NCI-H2107 treated with DMSO at 0.1 percent for 48 hours (cell line): ENCODE results near the gene EXOC3L1.

Experiments used
- DNase-seq: peaks from one replicate; lab custom pipeline; 2025; ENCODE audit not compliant: unreplicated experiment; lab: John Stamatoyannopoulos, UW

The EXOC3L1 gene

DNA sequence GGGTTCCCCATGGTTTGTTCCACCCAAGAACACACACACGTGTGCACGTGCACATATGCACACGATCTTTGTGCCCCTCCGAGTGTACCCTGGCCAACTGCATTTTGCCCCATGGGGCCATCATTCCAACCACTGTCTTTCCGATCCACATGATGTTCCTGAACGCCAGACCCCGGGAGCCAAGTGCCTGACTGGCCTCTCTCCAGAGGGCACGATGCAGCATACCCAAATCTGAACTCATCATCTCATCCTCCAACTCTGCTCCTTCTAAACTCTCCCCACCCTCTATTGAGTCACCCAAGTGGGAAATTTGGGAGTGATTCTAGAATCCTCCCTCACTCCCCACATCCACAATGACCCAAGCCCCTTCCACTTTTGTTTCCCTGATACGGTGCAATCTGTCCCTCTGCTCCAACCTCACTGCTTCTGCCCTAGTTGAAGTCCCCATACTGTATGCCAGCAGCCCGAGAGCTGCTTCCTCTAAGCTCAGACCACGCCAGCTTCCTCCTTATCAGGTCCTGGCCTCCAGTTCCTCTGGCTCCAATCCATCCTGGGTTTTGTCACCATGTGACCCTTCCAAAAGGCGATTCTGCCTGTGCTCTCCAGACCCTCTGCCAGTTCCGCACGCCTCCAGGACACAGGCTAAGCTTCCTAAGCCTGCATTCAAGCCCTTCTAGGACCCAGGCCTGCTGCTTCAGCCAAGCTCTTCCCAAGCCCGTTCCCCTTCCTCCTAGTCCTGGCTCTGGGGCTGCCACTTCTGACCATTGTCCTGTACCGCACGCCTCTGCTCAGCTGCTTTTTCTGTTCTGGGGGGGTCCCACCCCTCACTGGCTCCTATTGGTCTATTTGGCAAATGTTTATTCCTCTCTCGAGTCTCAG, 26.9 kb upstream of the EXOC3L1 start:
- no peak for DNase-seq

DNA sequence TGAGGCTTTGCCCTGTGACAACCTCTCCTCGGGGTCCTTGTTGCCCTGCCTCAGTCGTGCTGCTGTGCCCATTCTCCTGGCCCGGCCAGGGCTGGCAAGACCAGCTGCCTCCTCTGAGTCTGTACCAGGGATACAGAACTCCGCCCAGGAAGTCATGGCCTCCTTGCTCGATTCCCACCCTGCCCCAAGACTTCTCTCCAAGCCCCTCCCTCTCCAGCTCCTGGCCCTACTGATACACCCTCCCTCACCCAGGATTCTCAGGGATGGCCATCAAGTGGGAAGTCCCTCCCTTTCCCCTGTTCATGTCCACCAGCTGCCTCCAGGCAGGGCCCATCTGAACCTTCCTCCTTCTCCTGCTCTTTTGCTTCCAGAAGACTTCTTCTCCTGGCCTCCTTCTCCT, 25.8 kb upstream of the EXOC3L1 start:
- DNase-seq = no peak

DNA sequence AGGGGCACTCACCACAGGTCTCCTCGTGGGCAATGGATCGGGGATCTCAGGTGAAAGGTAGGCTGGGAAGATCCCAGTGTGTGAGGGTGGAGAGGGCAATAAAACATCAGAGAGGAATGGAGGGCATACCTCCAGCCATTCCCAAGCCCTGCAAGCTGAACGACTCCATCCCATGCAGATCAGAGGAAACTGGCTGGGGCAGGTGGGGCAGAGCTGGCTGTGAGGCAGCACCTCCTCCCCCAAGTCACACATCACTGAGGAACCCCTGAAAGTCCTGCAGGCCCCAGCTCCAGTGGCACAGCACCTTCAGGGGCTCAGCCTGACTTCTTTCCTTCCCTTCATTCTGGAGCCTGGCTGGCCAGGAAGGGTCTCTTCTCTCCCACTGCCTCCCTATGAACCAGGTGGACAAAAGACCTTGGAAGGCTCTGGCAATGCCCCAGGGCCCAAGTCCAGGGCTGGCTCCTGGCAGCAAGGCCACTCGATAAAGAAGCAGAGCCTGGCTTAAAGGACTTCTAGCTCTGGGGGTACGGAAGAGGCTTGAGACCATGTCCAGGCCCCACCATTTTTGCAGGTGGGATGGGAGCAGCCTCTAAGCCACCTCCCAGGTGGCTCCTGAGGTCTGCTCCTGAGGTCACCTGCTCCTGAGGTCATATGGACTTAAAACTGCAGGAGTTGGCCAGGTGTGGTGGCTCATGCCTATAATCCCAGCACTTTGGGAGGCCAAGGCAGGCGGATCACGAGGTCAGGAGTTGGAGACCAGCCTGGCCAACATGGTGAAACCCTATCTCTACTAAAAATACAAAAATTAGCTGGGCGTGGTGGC, 23.5 kb upstream of the EXOC3L1 start:
- DNase-seq = no peak

DNA sequence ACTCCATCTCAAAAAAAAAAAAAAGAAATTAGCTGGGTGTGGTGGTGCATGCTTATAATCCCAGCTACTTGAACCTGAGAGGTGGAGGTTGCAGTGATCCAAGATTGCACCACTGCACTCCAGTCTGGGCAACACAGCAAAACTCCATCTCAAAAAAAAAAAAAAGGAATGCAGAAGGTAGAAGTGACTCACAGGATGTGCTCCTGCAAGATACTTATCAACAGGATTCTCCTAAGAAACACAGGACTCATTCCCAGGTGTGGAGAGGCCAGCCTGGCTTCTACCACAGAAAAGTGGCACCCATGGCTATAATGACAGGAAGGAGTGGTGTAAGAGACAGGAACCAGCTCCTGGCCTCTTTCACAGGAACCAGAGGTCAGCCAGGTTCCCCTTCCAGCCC, 22.8 kb upstream of the EXOC3L1 start:
- no peak for DNase-seq

DNA sequence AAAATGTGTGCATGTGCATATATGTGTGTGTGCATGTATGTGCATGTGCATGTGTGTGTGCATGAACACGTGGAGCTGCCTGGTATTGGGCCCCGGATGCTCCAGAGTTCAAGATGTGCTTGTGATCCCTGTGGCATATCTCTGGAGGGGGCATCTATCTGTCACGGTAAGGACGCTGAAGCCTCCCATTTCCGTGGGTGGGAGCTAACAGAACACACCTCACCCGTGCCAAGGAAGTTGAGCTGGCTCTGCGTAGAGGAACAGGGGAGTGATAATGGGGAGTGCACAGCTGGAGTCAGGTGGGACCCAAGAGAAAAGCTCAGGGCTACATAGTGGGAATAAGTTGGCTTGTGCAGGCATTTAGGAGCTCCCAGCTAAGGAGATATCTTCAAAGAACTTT, 21.7 kb upstream of the EXOC3L1 start:
- no peak for DNase-seq

DNA sequence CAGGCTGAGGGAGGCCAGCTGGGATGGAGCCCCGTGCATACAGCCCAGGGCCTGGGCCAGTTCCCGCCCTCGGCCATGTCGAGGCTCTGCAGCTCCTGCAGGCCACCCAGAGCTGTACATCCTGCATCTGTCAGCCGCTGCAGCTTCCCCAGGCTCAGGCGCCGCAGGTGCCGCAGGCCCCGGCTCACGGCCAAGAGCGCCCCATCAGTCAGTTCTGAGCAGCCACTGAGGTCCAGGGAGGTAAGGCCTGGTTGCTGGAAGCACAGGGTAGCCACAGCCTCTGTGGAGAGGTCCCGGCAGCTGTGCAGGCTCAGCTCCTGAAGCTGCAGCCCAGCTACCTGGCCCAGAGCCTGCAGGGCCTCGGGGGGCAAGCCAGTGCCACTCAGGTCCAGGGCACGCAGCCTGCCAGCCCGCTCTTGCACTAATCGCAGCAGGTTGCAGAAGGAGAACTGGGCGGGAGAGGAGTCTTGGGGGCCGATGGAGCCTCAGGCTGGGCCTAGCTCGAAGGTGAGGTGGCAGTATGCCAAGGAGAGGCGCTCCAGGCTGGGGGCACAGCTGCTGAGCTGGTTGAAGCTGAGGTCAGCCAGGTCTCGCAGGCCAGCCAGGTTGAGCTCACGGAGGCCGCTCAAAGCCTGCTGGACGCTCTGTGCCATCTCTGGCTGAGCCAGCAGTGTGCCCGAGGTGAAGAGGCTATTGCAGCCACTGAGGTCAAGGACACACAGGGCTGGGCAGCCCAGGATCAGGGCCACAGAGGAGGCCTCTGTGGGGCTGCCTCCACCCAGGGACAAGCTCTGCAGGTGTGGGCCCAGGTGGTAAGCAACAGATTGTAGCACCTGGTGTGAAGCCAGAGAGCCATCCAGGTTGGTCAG, 20.4 kb upstream of the EXOC3L1 start:
- DNase-seq = no peak

DNA sequence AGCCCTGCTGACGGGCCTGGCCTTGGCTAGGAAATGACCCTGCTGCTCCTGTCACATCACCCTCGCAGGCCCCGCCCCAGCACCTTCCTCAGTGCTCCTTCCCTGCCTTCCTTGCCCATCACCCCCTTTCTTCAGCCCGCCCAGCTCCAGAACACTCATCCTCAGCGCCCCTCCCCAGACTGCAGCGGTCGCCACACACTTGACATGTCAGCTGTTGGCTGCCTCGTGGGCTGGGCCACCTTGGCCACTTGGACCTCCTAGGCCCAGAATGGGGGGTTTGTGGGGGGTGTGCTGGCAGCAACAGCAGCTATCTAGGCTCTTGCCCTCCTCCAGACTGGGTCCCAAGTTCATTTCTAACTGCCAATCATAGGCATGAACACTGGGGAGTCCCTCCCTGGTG, 19.6 kb upstream of the EXOC3L1 start:
- no peak for DNase-seq

DNA sequence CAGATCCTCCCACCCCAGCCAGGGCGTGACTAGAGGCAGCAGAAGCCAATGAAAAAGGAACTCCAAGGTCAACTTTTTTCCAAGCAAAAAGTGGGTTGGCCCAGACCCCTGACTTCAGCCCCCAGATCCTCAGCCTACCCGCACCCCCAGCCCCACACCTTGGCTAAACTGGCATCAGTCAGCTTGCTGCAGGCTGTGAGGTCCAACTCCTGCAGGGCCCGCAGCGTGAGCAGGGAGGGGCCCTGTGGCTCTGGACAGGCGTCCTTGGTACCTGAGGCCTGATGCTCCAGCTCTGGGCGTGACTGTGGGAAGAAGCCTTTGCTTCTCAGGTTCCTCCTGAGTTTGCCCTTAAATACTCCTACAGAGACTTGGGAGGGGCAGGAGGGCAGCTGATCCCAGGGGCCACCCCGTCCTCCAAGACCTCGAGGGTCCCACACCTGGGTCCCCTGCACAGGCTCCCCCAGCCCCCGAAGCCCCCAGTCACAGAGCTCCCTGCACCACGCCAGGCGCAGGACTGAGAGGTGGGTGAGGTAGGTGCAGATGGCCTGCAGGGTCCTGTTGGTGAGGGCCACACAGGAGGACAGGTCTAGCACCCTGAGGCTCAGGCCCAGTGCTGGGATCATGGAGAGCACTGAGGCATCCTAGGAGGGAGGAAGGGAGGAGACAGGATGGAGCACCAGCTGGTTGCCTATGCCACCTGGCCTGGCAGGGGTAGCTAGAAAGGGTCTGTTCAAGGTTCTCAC, 18.4 kb upstream of the EXOC3L1 start:
- no peak for DNase-seq

DNA sequence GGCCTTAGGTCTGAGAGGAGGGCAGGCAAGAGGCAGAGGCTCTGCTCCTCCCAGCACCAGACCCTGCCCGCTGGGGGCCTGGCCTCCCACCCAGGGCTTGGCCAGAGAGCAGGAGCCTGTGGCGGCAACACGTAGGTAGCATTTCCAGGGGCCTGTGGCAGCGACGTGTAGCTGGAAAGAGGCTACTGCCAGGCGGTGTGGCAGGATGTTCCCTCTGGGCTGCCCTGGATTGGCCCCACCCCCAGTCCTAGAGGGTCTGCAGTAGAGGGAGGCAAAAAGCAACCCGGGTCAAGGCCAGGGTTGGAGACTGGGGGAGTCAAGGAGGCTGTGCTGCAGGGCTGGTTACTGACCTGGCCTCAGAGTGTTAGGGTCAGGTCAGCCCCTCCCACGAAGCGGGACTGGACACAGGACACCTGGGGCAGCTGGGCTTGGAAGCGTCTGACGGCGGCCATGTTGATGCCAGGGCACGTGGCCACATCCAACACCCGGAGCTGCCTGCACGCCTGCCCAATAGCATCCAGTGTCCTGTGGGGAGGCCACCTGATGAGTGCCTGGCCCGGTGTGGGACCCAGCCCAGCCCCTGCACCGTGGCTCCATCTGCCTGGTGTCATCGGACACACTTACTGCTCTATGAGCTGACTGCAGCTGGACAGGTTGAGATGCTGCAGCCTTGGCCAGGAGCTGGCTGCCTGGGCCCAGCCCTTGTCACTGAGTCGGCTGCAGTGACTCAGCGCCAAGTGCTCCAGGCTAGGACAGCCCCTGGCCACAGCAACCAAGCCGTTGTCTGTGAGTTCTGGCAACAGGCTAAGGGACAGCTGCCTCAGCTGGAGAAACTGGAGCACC, 17.5 kb upstream of the EXOC3L1 start:
- no peak for DNase-seq

DNA sequence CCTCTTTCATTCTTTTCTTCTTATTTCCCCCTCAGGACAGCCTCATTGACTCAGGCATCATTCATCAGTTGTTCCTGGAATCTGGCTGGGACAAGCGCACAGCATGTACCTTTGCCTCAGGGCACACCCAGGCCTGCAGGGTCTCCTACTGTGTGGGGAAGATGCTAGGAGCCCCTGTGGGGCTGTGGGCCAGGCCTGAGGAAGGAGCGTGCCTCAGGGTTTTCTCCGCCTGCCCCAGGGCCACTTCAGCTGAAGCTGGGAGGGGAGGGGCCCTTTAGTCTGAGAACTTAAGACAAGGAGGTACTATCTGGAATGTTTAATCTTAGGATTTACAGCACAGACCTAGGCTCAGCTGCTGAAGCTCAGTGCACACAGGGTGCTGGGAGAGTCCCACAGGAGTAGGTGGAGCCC, 16.9 kb upstream of the EXOC3L1 start:
- DNase-seq = no peak

DNA sequence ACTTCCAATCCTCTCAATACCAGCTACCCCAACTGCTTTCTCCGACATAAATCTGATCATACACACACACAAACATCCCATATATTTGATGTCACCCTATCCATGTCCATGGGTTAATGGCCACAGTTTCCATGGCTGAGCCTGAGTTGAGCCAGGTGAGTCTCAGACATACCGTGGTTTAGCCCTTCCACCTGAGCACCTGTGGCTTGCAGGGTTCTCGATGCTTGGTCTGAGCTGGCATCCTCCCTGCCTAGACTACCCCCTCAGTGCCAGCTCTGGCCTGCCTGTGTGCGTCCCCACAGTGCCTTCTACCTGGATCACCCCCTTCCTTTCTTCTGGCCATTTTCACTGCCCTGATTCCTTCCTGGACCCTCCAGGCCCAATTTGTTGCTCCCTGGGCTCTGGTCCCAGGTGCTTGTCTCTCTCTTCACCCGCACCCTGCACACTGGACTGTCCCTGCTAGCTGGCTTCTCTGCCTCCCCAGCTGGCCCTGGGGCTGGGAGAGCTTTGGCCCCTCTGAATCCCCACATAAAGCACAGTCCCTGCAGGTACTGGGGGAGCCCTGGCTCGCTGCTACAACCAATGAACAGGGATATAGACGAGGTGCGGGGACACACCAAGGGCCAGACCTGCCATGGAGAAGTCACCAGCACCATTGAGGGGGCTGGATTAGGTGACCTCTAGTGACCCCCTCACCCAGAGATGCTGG, 16.3 kb upstream of the EXOC3L1 start:
- no peak for DNase-seq

DNA sequence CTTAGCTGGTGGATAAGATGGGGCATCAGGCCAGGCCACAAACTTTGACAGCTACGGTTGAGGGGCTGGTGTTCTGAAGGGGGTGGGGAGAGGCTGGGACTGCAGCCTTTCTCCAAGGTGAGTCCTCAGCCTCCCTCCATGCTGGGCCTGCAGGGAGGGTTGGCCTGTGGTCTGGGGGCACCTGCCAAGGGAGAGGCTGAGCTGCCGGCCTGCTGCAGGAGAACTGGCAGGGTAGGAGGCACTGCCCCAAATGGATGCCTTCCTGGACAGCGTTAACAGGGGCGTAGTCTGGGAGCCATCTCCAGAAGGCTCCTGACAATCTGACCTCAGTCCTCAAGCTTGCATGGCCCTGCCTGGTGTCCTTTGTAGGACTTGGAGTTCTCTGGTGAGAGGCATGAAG, 14.1 kb upstream of the EXOC3L1 start:
- DNase-seq = no peak

DNA sequence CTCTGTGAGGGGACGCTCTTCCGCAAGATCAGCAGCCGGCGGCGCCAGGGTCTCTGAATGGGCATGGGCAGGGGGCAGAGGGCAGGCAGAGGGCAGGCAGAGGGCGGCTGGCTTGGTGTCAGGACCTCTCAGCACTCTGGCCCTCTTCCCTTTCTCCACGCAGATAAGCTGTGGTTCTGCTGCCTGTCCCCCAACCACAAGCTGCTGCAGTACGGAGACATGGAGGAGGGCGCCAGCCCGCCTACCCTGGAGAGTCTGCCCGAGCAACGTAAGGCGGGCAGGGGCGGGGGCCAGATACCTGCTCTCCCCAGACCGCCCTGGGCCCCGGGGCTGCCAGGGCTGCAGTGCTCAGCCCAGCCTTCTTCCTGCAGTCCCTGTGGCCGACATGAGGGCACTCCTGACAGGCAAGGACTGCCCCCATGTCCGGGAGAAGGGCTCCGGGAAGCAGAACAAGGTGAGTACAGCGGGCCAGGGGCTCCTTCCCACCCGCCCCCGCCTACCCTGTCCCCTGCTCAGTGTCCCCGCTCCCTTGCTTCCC, 13.1 kb upstream of the EXOC3L1 start:
- DNase-seq = no peak

DNA sequence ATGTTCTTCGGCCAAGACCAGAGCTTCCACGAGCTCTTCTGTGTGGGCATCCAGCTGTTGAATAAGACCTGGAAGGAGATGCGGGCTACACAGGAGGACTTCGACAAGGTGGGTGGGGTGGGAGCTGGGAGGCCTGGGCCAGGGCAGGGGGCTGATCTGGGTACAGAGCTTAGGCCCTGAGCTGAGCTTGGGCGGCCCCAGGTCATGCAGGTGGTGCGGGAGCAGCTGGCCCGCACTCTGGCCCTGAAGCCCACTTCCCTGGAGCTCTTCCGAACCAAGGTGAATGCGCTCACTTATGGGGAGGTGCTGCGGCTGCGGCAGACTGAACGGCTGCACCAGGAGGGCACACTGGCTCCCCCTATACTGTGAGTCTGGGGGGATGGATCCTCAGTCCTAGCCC, 12.5 kb upstream of the EXOC3L1 start:
- DNase-seq = no peak

DNA sequence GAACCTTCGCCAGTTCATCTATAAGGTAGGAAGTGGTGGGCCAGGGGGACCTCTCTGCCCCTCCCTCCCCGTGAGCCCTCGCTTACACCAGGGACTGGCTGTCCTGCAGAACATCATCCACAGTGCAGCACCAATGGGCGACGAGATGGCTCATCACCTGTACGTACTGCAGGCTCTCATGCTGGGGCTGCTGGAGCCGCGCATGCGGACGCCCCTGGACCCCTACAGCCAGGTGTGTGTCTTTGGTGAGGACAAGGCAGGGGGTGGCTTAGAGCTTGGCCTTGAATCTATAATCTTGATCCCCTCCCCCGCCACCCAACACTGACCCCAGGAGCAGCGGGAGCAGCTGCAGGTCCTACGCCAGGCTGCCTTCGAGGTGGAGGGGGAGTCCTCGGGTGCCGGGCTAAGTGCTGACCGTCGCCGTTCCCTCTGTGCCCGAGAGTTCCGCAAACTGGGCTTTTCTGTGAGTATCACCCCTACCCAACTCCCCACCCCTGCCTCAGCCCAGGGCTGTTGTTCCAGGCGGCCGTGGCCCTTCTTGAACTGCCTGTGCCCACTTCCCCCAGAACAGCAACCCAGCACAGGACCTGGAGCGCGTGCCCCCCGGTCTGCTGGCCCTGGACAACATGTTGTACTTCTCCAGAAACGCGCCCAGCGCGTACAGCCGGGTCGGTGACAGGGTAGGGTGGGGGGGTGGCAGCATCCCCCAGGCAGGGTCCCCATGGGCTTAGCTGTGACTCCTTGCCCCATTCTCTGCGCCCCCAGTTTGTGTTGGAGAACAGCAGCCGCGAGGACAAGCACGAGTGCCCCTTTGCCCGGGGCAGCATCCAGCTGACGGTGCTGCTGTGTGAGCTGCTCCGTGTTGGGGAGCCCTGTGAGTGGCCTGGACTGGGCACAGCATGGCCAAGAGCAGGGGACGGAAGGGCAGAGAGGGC, 11.7 kb upstream of the EXOC3L1 start:
- no peak for DNase-seq

DNA sequence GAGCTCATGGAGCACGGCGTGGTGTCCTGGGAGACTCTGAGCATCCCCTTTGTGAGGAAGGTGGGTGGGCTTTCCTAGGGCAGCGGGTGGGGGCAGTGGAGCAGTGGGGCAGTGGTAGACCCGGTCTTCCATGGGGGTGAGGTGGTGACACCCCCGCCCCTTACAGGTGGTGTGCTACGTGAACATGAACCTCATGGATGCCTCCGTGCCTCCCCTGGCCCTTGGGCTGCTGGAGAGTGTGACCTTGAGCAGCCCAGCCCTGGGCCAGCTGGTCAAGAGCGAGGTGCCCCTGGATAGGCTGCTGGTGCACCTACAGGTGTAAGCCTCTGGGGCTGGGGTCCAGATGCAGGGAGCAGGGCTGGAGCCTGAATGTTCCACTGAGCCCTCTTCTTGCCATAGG, 10.6 kb upstream of the EXOC3L1 start:
- no peak for DNase-seq

DNA sequence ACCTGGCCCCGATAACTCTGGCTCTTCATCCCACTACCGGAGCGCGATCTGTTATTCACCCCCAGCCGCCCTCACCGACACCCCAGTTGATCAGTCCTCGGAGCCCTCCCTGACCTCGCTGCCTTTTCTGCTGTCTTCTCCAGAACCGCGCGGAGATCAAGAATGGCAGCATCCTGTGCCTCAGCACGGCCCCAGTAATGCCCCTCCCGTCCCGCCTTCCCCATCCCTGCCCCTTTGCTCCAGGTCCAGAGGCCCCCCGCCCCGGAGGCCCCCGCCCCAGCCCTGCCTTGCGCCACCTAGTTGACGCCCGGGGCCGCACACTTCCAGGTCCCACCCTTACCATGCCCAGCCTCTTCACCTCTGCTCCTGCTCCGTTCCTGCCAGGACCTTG, 9.9 kb upstream of the EXOC3L1 start:
- DNase-seq = no peak
